ENCODE measurements around the gene PRPF19.

Gene PRPF19

DNA sequence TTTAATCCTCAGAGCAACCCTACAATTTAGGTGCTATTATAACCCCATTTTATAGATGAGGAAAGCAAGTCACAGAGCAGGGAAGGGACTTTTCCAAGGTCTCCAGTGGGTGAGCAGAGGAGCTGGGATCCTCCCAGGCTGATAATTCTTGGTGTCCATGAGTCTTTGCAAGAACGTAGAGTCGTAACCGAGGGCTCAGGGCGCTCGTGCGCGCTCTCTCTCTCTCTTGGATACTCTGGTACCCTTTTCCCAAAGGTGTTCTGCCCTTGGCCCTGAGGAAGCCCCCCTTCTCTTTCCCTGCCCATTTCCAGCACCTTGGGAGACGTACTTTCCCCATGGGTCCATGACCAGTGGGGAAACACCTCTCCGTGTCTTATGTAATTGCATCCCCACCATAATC is 44.2 kb downstream of the PRPF19 start:
- no peak overlapping the region for H3K4me3 ChIP-seq (ENCODE audit: control insufficient read depth, low read depth, low read length)
- TF ChIP-seq, protein P1, sequence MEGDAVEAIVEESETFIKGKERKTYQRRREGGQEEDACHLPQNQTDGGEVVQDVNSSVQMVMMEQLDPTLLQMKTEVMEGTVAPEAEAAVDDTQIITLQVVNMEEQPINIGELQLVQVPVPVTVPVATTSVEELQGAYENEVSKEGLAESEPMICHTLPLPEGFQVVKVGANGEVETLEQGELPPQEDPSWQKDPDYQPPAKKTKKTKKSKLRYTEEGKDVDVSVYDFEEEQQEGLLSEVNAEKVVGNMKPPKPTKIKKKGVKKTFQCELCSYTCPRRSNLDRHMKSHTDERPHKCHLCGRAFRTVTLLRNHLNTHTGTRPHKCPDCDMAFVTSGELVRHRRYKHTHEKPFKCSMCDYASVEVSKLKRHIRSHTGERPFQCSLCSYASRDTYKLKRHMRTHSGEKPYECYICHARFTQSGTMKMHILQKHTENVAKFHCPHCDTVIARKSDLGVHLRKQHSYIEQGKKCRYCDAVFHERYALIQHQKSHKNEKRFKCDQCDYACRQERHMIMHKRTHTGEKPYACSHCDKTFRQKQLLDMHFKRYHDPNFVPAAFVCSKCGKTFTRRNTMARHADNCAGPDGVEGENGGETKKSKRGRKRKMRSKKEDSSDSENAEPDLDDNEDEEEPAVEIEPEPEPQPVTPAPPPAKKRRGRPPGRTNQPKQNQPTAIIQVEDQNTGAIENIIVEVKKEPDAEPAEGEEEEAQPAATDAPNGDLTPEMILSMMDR (IDR thresholded peaks at IDR 0.05; ENCODE audit: control insufficient read depth, insufficient read depth, low read depth, low read length, missing control alignments) = no peak
- no peak for DNase-seq (ENCODE audit: low read depth)

DNA sequence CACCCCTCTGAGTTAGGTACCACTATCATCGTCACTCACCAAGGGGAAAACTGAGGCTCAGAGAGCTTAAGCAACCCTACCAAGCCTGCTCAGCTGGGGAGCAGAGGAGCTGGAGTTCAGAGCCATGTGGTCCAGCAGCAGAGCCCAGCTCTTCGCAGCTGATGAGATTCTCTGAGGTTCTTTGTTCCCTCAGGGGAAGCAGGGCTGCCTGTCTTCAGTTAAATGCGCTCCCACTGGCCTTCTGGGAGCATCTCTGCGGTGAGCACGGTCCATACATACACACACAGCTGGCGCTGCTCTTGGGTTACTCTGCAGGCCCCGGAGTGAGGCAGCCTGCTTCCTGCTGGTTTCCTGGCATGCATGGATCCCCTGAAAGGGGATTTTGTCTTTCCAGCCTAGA is 45.4 kb downstream of the PRPF19 start:
- no peak for DNase-seq (ENCODE audit: low read depth)
- TF ChIP-seq, protein P1 (IDR thresholded peaks at IDR 0.05; ENCODE audit: control insufficient read depth, insufficient read depth, low read depth, low read length, missing control alignments) = no peak
- H3K4me3 ChIP-seq (ENCODE audit: control insufficient read depth, low read depth, low read length) = no peak overlapping the region

DNA sequence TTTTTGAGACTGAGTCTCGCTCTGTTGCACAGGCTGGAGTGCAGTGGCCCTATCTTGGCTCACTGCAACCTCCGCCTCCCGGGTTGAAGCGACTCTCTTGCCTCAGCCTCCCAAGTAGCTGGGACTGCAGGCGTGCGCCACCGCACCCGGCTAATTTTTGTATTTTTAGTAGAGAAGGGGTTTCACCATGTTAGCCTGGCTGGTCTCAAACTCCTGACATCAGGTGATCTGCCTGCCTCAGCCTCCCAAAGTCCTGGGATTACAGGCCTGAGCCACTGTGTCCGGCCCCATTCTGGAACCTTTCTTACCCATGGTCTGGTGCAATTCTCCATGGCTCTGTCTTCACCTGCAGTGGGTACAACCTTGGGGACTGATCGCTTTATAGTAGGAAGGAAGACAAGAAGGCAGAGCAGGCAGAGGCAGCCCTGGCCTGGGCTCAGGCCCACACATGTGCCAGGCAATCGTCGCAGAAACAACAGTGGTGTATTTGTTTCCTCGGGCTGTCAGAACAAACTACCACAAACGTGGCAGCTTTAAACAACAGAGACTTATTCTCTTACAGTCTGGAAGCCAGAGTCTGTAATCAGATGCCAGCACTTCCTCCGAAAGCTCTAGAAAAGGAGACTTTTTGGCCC is 46.7 kb downstream of the PRPF19 start:
- no peak for DNase-seq (ENCODE audit: low read depth)
- TF ChIP-seq, protein P1 (IDR thresholded peaks at IDR 0.05; ENCODE audit: control insufficient read depth, insufficient read depth, low read depth, low read length, missing control alignments) = no peak
- no peak overlapping the region for H3K4me3 ChIP-seq (ENCODE audit: control insufficient read depth, low read depth, low read length)

DNA sequence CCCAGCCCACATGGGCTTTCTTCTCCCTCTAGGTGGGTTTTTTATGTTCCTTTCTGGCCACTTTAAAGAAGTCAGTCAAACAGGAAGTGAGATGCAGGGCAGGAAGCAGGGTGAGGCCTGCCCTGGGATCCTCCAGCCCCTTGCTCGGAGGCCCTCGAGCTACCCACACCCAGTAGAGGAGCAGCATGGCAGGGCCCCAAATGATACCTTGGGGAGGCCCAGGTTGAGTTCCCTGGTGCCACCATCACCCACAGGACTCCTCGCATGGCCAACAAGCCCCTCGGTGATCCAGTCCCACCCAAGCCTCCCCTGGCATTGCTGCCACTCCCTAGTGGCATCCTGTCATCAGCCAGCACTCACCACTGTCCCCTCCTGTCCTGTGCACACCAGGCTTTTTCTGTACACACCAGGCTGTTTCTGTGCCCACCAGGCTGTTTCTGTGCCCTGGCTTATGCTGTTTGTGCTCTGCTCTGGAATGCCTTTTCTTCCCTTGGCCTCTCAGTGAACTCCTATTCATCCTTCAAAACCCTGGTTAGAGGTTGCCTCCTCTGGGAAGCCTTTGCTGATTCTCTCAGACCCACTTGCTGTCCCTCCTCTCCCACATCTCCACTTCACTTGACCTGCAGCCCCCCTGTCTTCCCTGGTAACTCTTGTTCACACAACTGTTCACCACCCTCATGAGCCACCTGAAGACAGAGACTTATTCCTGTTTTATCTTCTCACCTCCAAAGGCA is 47.5 kb downstream of the PRPF19 start:
- H3K4me3 ChIP-seq (ENCODE audit: control insufficient read depth, low read depth, low read length) = no peak overlapping the region
- no peak for DNase-seq (ENCODE audit: low read depth)

DNA sequence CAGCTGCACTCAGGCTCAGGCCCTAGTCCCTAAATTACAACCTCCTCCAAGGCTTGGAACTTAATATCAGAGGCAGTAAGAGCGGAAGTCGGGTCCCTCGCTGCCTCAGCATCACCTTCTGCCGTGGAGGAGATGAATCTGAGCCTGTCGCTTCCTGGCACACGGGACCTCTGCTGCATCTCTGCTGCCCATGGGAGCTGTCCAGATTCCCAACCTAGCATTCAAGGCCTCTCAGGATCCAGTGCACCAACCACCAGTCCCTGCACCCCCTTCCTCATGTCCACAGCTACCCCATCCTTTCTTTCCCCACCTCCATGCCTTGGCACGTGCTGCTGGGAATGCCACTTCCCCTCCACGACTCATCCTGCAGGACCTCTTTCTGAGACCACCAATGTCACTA is 48.1 kb downstream of the PRPF19 start:
- no peak for DNase-seq (ENCODE audit: low read depth)
- H3K4me3 ChIP-seq (ENCODE audit: control insufficient read depth, low read depth, low read length) = no peak overlapping the region
- TF ChIP-seq, protein P1 (IDR thresholded peaks at IDR 0.05; ENCODE audit: control insufficient read depth, insufficient read depth, low read depth, low read length, missing control alignments) = no peak

More for the DNA sequence above, 47.5 kb downstream of the PRPF19 start:
- TF ChIP-seq, protein P1 (IDR thresholded peaks at IDR 0.05; ENCODE audit: control insufficient read depth, insufficient read depth, low read depth, low read length, missing control alignments) = no peak

DNA sequence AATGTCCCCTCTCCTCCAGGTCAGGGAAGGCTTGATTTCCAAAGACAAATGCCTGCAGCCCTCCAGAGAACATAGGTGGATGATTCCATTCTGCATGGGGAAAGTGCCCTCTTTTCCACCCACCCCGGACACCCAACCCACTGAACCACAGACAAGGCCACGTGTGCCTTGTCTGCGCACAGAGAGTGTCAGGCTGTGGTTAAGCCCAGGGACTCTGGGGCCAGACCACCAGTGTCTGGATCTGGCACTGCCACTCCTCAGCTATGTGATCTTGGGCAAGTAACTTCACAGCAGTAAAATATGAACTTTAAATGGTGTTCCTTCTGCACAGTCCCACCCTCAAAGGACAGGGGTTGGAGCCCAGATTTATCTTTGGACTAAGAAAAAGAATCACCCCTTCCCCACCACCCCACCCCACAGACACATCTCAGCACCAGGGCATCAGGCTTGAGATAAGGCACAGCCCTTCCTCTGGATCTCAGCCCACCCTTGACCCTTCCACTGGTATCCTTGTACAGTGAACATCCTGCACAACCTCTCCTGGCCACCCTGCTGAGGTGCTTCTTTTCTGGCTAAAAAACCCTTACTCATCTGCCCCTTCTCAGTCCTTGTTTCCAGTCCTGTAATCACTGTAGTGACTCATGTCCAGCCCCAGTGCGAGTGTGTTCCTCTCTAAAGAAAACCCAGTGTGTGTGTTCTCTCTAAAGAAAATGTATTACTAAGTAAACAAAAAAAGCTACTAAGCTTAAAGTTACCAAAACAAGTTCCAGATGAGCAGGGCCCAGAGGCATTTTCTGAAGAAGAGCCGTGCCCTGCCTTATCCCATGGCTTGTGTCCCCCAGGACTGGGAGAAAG is 48.8 kb downstream of the PRPF19 start:
- no peak for DNase-seq (ENCODE audit: low read depth)
- H3K4me3 ChIP-seq (ENCODE audit: control insufficient read depth, low read depth, low read length) = no peak overlapping the region
- TF ChIP-seq, protein P1 (IDR thresholded peaks at IDR 0.05; ENCODE audit: control insufficient read depth, insufficient read depth, low read depth, low read length, missing control alignments) = no peak

All from AG09309 (cell line).